Suppressor macrophage treated with lipopolysaccharide for 4 hours (primary cell): ENCODE results near the gene SLC6A3.
"Not testable (repeated sequence)": the region's sequence is repeated elsewhere in the genome, so short reads cannot be mapped to it uniquely, and the experiment has no call there.

ENCODE experiments used
- DNase-seq: peaks from one replicate; pipeline ENCODE4 v3.0.0-alpha.2; 2020

The SLC6A3 gene

DNA sequence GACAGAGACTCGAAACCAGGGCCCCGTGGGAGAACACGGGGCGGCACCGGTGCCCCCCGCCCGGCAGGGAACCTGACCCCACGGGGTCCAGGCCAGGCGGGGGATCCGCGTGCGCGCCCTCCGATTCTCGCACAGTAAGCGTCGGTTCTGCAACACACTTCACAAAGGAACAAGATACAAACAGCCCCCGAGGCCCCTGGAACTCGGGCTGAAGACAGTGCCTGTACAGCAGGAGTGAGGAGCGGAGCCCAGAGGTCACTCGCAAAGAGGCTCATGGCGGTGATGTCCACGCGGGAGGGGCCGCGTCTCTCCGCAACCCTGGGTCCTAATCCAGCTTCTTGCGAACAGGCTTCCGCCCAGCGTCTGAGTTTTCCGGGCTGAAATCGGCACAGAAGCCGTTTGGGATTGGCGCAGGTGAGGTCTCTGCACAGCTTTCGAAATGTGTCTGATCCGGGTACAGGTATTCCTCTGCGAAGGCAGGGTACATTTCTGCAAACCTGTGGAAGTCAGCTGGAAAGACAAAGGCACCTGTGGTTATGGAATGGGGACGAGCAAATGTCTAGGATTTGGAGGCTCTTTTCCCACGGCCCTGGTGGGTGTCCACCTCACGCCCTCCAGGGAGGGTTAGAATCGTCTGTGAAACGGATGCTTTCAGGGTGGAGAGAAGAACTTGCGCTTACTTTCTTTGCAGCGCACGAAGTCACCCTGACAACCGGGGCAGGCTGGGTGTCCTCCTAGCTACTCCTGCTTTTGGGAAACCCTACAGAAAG lies 18.3 kb upstream of the SLC6A3 start:
- DNase-seq: no peak

DNA sequence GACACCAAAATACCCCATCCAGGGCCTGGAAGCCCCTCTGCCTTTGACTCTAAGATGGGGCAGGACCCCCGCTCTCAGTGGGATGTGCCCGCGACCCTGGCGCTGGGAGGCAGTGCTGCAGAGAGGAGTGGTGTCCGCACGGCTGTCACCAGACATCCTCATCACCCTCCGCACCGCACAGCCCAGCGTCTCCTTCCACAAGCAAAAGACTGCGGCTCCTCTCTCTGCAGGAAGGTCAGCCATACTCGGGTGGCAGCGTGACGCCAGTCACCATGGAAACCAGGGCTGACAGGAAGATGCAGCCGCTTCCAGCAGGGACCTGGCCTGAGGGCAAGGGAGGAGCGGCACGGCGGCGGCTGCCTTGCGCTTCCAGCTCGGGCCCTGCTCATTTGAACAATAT lies 17.1 kb upstream of the SLC6A3 start:
- no peak for DNase-seq

DNA sequence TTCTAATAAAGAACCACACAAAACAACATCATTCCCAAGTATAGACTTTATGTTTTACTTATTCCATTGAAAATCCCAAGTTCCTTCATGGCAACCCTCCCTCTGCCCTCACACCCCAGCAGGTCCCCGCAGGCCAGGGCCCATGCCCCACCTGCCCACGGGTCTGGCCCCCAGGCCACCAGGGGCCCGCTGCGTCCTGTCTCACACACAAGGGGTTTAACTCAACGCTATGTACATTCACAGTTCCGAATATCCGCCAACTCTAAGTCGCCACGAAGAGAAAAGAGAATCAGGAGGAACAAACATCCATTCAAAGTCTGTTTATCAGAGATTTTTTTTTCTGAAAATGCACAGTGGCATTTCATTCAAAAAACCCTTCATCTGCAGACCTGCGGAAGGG lies 16.2 kb upstream of the SLC6A3 start:
- DNase-seq: no peak

DNA sequence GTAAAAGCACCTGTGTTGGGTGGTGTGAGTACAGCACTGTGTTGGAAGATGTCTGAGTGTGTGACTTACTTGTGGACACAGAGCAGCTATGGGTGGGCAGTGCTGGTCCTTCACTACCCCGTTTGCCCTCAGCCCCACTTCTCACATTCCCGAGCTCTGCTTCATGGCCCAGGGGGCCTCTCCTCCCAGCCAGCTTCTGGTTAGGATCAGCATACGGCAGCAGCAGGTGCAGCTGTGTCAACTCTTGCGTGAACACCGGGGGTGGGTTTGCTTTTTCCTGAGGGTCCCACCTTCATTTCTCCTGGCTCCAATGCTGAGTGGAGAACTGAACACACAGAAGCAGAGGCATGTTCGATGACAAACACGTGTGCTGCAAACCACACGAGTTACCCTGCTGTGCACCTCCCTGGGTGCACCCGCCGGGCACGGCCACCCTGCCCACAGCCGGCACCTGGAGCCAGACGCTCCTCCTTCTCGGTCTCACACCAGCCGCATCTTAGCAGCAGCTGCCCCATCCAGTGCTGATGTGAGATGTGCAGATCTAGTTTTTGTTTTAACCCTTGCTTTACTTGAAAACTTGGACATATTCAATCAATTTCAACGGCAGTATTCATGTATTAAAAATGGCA lies 14.9 kb upstream of the SLC6A3 start:
- DNase-seq: no peak

DNA sequence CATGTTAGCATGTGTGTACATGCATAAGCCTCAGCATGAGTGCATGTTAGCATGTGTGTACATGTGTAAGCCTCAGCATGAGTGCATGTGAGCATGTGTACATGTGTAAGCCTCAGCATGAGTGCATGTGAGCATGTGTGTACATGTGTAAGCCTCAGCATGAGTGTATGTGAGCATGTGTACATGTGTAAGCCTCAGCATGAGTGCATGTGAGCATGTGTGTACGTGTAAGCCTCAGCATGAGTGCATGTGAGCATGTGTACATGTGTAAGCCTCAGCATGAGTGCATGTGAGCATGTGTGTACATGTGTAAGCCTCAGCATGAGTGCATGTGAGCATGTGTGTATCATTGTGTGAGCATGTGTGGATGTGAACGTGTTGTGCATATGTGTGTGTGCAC lies 14.2 kb upstream of the SLC6A3 start:
- not testable (repeated sequence) for DNase-seq

DNA sequence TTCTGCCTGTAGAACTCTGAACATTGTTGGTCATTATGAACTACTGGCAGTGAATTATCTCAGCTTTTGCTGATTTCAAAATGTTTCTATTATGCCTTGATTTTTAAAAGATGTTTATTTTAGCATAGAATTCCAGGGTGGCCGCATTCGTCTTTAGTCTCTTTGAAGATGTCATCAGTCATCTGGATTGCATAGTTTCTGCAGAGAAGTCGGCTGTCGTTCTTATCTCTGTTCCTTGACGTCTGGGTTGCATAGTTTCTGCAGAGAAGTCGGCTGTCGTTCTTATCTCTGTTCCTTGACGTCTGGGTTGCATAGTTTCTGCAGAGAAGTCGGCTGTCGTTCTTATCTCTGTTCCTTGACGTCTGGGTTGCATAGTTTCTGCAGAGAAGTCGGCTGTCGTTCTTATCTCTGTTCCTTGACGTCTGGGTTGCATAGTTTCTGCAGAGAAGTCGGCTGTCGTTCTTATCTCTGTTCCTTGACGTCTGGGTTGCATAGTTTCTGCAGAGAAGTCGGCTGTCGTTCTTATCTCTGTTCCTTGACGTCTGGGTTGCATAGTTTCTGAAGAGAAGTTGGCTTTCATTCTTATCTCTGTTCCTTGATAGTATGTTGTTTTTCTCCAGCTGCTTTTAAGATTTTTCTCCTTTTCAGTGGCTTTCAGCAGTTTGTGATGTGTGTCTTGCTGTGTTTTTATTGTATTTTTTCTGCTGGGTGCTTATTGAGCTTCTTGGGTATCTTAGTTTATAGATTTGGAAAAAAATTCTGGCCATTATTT lies 11.1 kb upstream of the SLC6A3 start:
- not testable (repeated sequence) for DNase-seq

DNA sequence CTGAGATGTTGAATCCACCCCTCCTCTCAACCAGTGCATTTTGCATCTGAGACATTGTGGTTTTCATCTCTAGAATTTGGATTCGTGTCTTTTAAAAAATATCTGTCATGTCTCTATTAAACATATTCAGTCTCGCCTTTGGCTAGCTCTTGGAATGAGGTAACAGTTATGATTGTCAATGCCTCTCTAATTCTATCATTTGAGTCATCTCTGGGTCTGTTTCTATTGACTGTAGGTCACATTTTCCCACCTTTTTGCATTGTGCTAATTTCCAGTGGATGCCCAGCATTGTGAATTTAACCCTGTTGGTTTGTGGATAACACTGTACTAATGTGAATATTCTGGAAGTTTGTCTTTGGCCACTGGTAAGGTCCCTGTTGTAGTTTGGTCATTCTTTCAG lies 8.4 kb upstream of the SLC6A3 start:
- no peak for DNase-seq

DNA sequence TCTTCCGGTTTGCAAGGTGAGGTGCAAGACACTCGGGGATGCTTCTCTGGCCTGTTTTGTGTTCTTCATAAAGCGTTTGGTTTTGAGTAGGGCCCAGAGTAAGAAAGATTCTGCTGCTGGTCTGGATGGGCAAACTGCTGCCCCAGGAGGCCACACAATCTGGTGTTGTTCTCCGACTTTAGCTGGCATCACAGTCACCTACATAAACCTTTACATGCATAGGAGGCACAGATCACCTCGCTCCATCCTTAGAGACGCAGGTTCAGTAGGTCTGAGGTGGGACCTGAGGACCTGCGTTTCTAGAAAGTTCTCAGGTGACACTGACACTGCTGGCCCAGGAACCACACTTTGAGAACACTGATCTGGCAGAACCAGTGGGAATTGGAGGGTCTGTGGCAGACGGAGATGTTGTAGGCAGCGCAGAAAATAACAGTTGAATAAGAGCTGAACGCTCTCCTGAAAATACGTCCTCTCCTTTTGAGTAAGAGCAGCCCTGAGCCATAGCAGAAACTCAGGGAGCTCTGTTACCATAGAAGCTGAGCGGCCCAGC lies 3.9 kb upstream of the SLC6A3 start:
- no peak for DNase-seq

DNA sequence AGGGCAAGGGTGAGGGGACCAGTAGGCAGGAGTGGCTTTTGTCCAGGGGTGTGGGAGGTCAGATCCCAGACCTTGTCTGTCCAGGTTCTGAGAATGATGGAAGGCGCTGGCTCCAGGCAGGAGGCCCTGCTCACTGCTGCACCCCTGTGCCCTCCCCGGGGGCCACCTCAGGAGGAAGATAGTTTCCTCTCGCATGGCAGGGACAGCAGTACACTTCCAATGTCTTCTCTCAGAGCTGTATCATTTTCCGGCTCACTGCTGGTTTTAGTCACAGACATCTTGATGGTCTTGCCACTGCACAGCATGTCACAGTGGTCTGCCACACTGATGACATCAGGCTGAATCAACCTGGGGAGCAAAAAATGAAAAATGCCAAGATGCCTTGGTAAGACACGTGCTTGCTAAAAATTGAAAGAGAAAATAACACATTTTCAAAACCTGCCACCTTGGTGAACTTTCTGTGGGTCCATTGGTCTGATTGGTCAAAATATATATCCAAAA lies 3.3 kb upstream of the SLC6A3 start:
- no peak for DNase-seq

DNA sequence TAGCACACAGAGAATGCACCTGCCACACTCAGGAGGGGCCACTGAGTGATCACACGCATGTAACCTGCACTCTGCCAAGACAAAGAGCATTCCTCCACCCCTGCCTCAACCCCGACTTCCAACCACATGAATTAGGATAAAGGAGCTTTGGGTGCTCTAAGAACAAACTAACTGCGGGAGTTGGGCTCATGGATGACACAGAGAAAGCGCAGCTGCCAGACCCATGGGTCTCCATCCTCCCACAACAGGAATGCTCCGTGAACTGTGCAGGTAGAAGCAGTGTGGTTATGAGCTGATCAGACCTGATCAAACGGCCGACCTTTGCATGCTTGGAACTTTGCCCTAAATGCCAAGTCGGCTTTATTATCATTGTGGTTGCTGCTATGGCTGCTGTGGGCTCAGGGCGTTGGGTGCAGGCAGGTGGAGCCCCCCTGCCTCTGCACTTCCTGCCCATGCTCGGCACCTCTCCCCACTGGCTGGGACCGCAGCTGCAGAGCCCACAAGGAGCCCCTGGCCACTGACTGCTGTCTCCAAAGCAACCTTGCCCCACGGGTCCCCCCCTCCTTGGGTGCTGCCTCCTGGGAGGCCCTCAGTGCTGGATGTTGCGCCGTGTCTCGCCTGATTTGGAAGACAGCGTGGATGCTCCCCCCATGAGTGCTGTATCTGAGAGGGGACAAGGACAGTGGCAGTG lies 2.6 kb upstream of the SLC6A3 start:
- no peak for DNase-seq

DNA sequence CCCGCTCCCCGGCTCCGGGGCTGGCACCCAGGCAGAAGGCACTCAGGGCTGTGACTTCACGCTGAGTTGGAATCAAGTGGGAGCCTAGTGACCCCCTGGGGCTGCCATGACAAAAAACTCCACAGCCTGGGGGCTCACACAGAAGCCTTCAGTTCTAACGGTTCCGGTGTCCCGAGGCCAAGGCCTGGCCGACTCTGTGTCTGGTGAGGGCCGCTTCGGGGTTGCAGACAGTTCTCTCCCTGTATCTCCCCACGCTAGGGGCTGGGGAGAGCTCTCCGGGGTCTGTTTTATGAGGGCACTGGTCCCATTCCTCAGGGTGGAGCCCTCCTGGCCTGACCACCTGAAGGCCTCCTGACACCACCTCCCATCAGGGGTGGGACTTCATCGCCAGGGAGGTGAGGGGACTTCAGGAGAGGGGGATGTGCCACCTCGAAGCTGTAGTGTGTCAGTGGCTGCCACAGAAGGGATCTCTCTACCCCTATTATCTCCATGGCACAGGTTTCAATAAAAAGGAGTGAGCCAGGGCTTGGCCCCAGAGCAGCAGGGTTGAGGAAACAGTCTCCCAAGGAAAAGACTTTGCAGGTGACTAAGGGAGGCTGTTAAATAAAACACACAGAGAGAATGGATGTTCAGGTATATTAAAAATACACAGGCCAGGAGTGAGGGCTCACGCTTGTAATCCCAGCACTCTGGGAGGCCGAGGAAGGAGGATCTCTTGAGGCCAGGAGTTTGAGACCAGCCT lies 1.5 kb upstream of the SLC6A3 start:
- no peak for DNase-seq

DNA sequence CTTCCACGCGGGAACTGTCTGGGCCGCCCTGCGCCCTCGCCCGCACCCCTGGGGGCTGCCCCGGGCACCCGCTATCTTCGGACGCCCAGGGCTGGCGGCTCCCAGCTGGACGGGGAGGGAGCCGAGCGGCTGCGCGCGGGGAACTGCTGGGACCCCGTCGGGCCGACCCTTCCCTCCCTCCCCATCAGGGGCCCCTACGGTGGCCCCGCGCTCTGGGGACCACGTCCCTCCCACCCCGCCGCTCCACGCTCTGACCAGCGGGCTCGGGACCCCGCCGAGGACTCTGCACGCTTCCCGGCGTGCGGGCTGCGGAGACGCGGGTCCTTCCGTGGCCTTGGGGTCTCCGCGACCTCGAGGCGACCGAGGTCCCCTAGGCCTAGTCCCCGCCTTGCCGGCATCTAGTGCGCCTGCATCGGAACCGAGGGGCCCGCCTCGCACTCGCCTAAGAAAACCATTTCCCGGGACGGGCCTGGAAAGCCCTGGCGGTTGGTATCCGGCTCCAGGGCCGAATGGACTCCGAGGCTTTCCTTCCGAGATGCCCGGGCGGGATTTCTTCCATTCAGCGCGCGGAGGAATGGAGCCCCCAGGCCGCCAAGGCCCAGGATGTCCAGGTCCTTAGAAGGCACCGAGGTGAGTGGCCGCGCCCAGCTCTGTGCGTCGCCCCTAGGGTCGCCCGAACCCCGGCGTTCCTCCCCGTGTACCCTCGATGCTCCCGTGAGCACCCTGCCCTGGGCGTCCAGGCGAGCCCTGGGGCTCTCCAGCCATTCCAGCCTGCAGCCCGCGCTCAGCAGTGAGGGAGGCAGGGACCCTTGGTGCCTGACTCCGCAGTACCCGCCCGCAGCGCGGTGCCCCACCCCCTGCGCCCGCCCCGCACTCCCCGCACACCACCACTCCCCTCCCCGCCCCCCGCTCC lies 705 bp upstream of the SLC6A3 start:
- no peak for DNase-seq

DNA sequence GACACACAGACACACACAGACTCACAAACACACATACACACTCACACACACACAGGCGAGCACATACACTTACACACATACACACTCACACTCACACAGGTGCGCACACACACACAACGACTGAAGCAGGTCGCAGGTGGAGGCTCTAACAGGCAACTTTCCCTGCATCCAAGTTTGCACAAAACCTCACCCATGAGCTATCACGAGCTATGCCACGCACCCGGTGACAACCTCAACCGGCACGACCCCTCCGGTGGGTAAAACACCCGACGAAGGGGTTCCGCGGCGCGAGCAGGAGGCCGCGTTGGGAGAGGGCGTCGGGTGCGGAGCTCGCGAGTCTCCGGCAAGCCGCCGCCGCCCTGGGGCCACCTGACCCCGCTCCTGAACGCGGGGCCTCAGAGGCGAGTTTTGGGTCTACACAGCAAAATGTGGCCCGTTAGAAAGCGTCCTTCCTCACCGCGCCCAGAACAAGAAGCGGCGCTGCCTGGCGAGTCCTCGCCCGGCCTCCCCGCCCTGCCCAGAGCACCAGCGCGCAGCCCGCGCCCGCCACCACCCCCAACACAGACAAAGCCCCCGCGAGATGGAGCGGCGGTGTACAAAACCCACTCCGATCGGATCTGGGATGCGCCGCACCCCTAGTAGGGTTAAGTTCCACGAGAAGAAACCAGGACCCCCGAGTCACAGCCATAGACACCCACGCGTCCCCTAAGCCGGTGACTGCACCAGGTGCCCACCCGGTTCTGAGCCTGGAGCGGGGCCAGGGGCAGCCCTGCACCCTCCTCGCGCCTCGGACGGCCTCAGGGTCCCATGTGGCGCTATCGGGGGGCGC lies 665 bp downstream of the SLC6A3 start:
- DNase-seq: no peak

DNA sequence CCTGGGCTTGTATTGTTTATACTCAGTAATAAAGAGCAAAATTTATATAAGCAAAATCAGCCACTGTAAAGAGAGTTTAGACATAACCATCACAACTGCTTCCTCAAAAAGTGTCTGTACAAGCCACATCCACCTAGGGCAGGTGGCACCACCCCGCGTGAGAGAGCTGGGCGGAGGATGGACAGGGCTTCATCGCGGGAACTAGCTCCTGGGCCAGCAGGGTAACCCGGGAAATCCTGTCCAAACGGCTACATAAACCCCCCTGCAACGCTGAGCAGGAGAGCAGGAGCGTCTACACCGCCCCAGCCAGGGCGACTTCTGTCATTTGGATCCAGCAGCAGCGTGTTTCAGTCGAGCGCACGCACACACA lies 1.3 kb downstream of the SLC6A3 start:
- no peak for DNase-seq

DNA sequence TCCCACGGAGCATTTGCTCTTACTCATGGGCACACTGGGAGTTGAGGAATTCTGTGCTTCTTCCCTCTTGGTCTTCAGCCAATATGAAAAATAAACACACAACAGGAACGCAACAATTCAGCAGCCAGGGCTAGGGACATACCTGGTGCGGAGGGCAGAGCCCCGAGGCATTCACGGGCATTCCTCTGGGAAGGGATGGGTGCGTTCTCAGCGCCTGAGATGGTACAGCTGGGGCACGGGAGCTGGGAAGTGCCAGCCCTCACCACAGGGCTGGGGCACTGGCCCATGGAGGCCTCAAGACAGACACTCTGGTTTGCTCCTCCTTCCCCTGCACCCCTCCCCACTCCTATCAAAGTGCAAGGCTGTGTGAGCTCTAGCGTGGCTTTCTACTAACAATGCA lies 2.1 kb downstream of the SLC6A3 start:
- DNase-seq: no peak

DNA sequence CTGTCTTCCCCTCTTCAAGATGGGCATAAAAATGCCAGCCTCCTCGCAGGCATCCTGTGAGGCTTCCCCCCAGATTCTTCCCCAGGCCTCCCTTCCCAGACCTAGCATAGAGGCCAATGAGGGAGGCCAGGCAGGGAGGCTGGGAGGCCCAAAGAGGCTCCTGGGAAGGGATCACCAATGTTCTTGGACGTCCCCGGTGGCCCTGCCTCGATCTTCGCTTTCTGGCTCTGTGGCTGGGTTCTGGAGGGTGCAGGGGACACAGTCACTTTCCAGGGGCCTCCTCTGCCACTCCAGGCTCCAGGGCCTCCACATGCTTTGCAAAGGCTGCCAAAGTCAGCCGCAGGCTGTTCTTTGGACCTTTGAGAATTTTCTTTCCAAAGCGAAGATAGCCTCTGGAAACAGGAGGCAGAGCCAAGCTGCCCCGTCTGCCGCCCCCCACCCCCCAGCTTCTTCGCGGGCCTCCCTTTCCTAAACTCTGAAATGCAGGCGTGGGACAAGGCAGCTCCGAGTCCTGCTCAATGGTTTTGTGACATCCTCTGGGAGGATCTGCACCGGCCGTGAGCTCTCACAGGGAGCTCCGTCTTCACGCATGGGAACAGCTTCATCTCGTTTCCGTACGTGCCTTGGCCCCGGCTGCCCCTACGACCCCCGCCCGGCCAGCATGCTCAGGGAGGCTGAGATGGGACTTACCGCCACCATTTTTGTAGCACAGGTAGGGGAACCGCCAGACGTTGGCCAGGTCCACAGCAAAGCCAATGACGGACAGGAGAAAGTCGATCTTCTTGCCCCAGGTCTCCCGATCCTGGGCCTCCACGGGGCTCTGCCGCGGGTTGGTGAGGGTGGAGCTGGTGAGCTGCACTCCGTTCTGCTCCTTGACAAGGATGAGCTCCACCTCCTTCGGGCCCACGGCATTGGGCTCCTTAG lies 2.8 kb downstream of the SLC6A3 start:
- no peak for DNase-seq

DNA sequence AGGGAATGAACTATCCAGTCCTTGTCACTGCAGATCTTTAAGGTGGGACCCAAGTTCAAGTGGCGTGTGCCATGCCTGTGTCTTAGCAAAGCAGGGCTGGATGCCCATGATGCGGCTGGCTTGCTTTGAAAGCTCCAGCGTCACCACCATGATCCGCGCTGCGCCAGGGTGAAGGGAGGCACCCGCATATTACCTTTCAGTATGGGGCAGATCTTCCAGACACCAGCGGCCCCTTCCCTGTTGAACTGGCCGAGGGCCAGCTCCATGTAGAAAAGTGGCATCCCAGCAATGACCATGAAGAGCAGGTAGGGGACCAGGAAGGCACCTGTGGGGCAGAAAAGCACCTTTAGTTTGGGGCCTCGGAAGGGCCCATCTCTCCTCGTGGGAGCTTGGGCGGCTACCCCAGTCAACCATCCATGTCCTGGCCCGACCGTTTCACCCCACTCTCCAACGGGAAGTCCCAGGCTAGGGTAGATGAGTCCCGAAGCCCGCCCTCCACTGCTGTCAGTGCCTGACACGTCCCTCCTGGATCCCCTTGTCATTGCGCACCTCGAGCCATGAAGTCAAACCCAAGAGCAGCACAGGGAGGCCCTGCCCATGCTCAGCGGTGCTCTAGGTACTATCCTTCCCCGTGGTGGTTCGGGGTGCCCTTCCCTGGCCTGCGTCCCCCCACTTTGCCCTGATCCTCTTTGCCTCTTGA lies 3.9 kb downstream of the SLC6A3 start:
- DNase-seq: no peak

DNA sequence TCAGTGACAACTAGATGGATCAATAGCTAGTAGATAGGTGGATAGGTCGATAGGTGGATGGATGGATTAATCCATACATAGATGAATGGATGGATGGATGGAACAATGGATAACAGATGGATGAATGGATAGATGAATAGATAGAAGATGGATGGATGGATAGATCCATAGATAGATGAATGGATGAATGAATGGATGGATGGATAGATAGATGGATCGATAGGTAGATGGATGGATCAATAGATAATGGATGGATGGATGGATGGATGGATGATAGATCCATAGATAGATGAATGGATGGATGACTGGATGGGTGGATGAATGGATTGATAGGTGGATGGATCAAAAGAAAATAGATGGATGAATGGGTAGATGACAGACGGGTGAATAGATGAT lies 5.1 kb downstream of the SLC6A3 start:
- no peak for DNase-seq
